Umbilical cord (tissue), 2 donors: ENCODE results near the gene DSE. TPM values are rescaled to one million over a fixed set of nuclear protein-coding genes. Genes with fewer than 3 reads are reported as not detected.
A peak's percentile ranks its signal among the peaks of the same experiment; 100 is the strongest.

Experiments used
- DNase-seq: peaks from one replicate; pipeline ENCODE4 v3.0.0-alpha.2; 2015; ENCODE audit warnings: low spot score
- total RNA-seq: library from RNA; depleted of rRNA; stranded (reverse); fragments of >200 nt; gene quantifications from one replicate; pipeline ENCODE4 v1.2.3, GENCODE V29; 2014; ENCODE audit warnings: low replicate concordance; ENCODE audit not compliant: insufficient read depth

Gene DSE
- total RNA-seq, 1 donor from 2014 or later: 76.8 TPM

GRCh38 chr6:116386581-116387299 lies 16.0 kb downstream of the DSE start:
- no peak for DNase-seq

- DNase-seq: no peak
These were observed 16.6 kb downstream of the DSE start for GRCh38 chr6:116387374-116387773.

GRCh38 chr6:116388924-116389323 lies 18.2 kb downstream of the DSE start:
- no peak for DNase-seq

GRCh38 chr6:116389357-116389756 lies 18.6 kb downstream of the DSE start:
- no peak for DNase-seq

- DNase-seq: no peak
These were observed 19.8 kb downstream of the DSE start for GRCh38 chr6:116390581-116390980.

GRCh38 chr6:116392132-116393013 lies 21.6 kb downstream of the DSE start:
- DNase-seq: no peak

- DNase-seq: no peak
These were observed 22.7 kb downstream of the DSE start for GRCh38 chr6:116393430-116393829.

GRCh38 chr6:116395647-116396046 lies 24.9 kb downstream of the DSE start:
- no peak for DNase-seq

GRCh38 chr6:116396441-116396840 lies 25.7 kb downstream of the DSE start:
- DNase-seq: no peak

GRCh38 chr6:116397914-116398313 lies 27.2 kb downstream of the DSE start:
- DNase-seq: peak; percentile 69

GRCh38 chr6:116398316-116399010 lies 27.7 kb downstream of the DSE start:
- peak; percentile 50 for DNase-seq

GRCh38 chr6:116399287-116399686 lies 28.5 kb downstream of the DSE start:
- DNase-seq: no peak

GRCh38 chr6:116400328-116400727 lies 29.6 kb downstream of the DSE start:
- no peak for DNase-seq

GRCh38 chr6:116402108-116402937 lies 31.6 kb downstream of the DSE start:
- DNase-seq: no peak

GRCh38 chr6:116403205-116403604 lies 32.5 kb downstream of the DSE start:
- no peak for DNase-seq

GRCh38 chr6:116404696-116405095 lies 33.9 kb downstream of the DSE start:
- peak; percentile 43 for DNase-seq

GRCh38 chr6:116405138-116405537 lies 34.4 kb downstream of the DSE start:
- peak; percentile 83 for DNase-seq

GRCh38 chr6:116405652-116406356 lies 35.1 kb downstream of the DSE start:
- DNase-seq: peak; percentile 29

GRCh38 chr6:116406678-116407345 lies 36.1 kb downstream of the DSE start:
- peak; percentile 93 for DNase-seq

GRCh38 chr6:116408491-116408890 lies 37.7 kb downstream of the DSE start:
- no peak for DNase-seq
